ENCODE results near the gene PBX4. TPM values are rescaled to one million over a fixed set of nuclear protein-coding genes. Genes with fewer than 3 reads are reported as not detected.
A peak's percentile ranks its signal among the peaks of the same experiment; 100 is the strongest.

The PBX4 gene
- total RNA-seq, 2 experiments from 2014 or later = 13.8 to 15.6 TPM

DNA sequence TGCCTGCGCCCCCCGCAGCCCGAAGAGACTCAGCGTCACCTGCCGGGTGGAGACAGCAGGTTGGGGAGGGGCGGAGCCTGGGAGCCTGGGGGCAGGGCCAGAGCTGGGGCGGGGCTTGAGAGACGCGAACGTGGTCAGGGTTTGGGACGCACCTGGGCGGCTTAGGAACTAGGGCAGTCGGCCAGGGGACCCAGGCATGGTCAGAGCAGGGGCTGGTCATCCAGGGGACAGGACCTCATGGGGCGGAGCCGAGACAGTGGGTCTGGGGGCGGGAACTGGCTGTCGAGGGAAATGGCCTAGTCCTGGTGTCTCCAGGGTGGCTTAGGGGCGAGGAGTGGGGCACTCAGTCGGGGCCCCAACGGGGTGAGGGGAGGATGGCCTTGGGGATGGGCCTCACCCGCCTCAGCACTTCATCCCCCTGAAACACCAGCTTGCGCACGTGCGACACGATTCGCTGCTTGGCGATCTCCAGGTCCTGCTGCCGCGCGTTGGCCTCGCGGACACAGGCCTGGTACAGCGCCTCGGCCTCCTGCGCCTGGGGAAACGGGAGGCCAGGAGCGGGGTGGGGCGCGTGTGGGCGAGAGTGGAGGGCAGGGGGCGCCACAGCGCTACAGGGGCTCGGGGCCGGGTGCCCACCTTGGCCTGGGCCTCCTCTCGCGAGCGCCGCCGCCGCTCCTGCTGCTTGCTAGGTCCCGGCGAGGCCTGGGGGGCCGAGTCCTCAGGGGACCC is 19.2 kb upstream of the PBX4 start:
- ChIA-PET CTCF (no interaction called here), POLR2A (no interaction called here)
- intact Hi-C loops (cut with micrococcal nuclease) = no loop called here
- peak; percentile 31 for DNase-seq
- TF ChIP-seq, protein P1, sequence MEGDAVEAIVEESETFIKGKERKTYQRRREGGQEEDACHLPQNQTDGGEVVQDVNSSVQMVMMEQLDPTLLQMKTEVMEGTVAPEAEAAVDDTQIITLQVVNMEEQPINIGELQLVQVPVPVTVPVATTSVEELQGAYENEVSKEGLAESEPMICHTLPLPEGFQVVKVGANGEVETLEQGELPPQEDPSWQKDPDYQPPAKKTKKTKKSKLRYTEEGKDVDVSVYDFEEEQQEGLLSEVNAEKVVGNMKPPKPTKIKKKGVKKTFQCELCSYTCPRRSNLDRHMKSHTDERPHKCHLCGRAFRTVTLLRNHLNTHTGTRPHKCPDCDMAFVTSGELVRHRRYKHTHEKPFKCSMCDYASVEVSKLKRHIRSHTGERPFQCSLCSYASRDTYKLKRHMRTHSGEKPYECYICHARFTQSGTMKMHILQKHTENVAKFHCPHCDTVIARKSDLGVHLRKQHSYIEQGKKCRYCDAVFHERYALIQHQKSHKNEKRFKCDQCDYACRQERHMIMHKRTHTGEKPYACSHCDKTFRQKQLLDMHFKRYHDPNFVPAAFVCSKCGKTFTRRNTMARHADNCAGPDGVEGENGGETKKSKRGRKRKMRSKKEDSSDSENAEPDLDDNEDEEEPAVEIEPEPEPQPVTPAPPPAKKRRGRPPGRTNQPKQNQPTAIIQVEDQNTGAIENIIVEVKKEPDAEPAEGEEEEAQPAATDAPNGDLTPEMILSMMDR (IDR thresholded peaks at IDR 0.05) = no peak
- no peaks in the 10 kb centered on the region for H3K9me3 Mint-ChIP-seq
- ATAC-seq = no peak
- H3K36me3 Mint-ChIP-seq (ENCODE audit: low read depth) = peaks cover 51% of the 10 kb centered on the region
- no peak overlapping the region for H3K4me3 Mint-ChIP-seq
- H3K27me3 Mint-ChIP-seq = no peaks in the 10 kb centered on the region
- H3K4me1 Mint-ChIP-seq (ENCODE audit: low read depth) = peaks cover 18% of the 10 kb centered on the region
- H3K27ac Mint-ChIP-seq = no peak overlapping the region

DNA sequence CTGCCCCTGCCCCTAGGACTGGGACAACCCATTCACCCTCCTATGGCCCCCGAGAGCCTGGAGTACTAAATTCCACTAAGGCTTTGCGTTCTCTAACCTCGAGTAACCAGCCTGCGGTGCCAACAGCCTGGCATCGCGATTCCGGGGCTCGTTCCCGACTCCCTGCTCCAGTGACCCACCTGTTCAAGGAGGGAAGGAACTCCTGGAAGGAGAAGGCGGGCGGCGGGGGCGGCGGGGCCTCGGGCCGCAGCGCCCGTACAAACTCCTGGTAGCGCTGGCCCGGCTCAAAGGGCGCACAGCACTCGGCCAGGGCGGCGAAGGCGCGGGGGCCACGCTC is 18.7 kb upstream of the PBX4 start:
- no peaks in the 10 kb centered on the region for H3K9me3 Mint-ChIP-seq
- DNase-seq = no peak
- no peaks in the 10 kb centered on the region for H3K27me3 Mint-ChIP-seq
- H3K27ac Mint-ChIP-seq = no peak overlapping the region
- ChIA-PET POLR2A (no interaction called here), CTCF (no interaction called here)
- H3K4me1 Mint-ChIP-seq (ENCODE audit: low read depth) = peaks cover 15% of the 10 kb centered on the region
- peaks cover 50% of the 10 kb centered on the region for H3K36me3 Mint-ChIP-seq (ENCODE audit: low read depth)
- intact Hi-C loops (cut with micrococcal nuclease) = no loop called here
- H3K4me3 Mint-ChIP-seq = no peak overlapping the region
- TF ChIP-seq, protein P1 (IDR thresholded peaks at IDR 0.05) = no peak
- ATAC-seq = no peak

DNA sequence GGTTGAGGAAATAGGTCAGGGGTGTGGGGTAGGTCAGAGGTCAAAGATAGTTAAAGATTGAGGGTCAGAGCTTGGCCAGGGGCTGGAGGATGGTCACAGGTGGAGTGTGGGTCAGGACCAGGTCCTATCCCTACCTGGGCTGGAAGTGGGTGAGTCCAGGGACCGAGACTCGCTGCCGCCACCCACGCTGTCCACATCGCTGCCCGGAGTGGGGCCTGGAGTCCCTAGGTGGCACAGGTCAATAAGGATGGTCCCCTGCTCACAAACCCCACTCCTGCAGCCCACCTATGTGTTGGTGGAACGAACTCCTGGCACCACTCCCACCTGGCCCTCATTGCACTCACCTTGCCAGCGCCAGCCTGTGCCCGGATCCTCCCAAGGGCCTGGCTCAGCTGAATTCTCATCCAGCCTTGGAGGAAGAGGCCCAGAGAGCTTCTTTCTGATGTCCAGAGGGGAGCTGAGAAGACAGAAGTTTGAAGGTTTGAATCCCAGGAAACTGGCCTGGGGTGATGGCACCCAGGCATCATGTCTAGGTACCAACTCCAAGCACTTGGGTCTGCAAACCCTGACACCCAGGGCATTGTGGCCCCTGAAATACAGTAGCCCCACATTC is 18.2 kb upstream of the PBX4 start:
- Mint-ChIP-seq H3K27me3 (no peaks in the 10 kb centered on the region), H3K27ac (no peak overlapping the region), H3K4me3 (no peak overlapping the region), H3K4me1 (ENCODE audit: low read depth) (peaks cover 11% of the 10 kb centered on the region), H3K36me3 (ENCODE audit: low read depth) (peaks cover 47% of the 10 kb centered on the region), H3K9me3 (no peaks in the 10 kb centered on the region)
- POLR2A ChIA-PET = no interaction called here
- DNase-seq (no peak), ATAC-seq (no peak)
- CTCF ChIA-PET = no interaction called here
- TF ChIP-seq, protein P1 (IDR thresholded peaks at IDR 0.05) = no peak
- intact Hi-C loops (cut with micrococcal nuclease) = no loop called here

DNA sequence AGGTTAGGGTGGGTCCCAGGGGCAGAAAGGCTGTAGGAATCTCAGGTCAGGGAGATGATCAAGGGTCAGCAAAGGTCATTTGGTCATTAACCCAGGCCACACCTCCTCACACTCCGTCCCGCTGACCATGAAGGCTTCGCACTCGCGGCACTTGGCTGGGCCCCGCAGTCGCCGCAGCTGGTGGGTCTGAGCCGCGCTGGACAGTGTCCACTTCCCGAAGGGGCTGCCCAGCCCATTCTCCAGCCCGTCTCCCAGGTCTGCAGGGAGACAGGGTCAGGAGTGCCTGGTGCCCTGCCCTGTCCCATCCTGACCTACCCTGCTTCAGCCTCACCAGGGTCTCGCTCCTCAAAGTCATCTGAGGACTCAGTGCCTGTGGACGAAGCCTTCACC is 16.8 kb upstream of the PBX4 start:
- CTCF ChIA-PET = interaction anchor here (0.7 to 1.3 kb wide), 3 partner anchors 9 to 102 kb away, joined by 3 to 4 read pairs (median 3); partner anchors contain the start of gene GMIP

More for the DNA sequence above, 16.8 kb upstream of the PBX4 start:
- H3K9me3 Mint-ChIP-seq = no peaks in the 10 kb centered on the region
- intact Hi-C loops (cut with micrococcal nuclease) = no loop called here
- DNase-seq (no peak), ATAC-seq (no peak)
- H3K4me3 Mint-ChIP-seq = no peak overlapping the region
- H3K27me3 Mint-ChIP-seq = no peaks in the 10 kb centered on the region
- H3K4me1 Mint-ChIP-seq (ENCODE audit: low read depth) = peaks cover 11% of the 10 kb centered on the region
- H3K36me3 Mint-ChIP-seq (ENCODE audit: low read depth) = peaks cover 50% of the 10 kb centered on the region
- POLR2A ChIA-PET = interaction anchor here (1.2 kb wide), 1 partner anchor 15 kb away, joined by 4 read pairs; no protein-coding TSS in a partner anchor
- no peak overlapping the region for H3K27ac Mint-ChIP-seq
- TF ChIP-seq, protein P1 (IDR thresholded peaks at IDR 0.05) = no peak
